ENCODE results near the gene RNFT2.
A peak's percentile ranks its signal among the peaks of the same experiment; 100 is the strongest.

Gene RNFT2

GRCh38 chr12:116737774-116738657, at the start of gene RNFT2, which contains the start of gene SPRING1:
Gene RNFT2, plus strand, starts transcription at chr12:116738315. Its CDS starts 2,183 bp downstream, at chr12:116740498.
Gene SPRING1, minus strand, starts transcription at chr12:116738069. Its CDS starts 169 bp downstream, at chr12:116737900.
- TF ChIP-seq CTCF (IDR thresholded peaks at IDR 0.05): no peak
- Histone ChIP-seq H3K4me3 (peak within 1 kb of the TSS; percentile 97), H3K27ac (peak within 1 kb of the TSS; percentile 60 to 89)
- peak; percentile 100 for DNase-seq (ENCODE audit: low spot score)

GRCh38 chr12:116689521-116689920, 48.6 kb upstream of the RNFT2 start:
- H3K4me3 ChIP-seq: no peak overlapping the region
- no peak overlapping the region for H3K27ac ChIP-seq
- no peak for TF ChIP-seq CTCF (IDR thresholded peaks at IDR 0.05)
- DNase-seq (ENCODE audit: low spot score): no peak

GRCh38 chr12:116689979-116690744, 48.0 kb upstream of the RNFT2 start:
- Histone ChIP-seq H3K27ac (no peak overlapping the region), H3K4me3 (no peak overlapping the region)
- no peak for TF ChIP-seq CTCF (IDR thresholded peaks at IDR 0.05)
- no peak for DNase-seq (ENCODE audit: low spot score)

GRCh38 chr12:116691205-116691604, 46.9 kb upstream of the RNFT2 start:
- no peak for DNase-seq (ENCODE audit: low spot score)
- Histone ChIP-seq H3K27ac (no peak overlapping the region), H3K4me3 (no peak overlapping the region)
- no peak for TF ChIP-seq CTCF (IDR thresholded peaks at IDR 0.05)

- TF ChIP-seq CTCF (IDR thresholded peaks at IDR 0.05): no peak
- Histone ChIP-seq H3K4me3 (no peak overlapping the region), H3K27ac (no peak overlapping the region)
- no peak for DNase-seq (ENCODE audit: low spot score)
Observed at GRCh38 chr12:116691636-116692035, 46.5 kb upstream of the RNFT2 start.

GRCh38 chr12:116692605-116693004, 45.5 kb upstream of the RNFT2 start:
- Histone ChIP-seq H3K27ac (no peak overlapping the region), H3K4me3 (no peak overlapping the region)
- no peak for TF ChIP-seq CTCF (IDR thresholded peaks at IDR 0.05)
- no peak for DNase-seq (ENCODE audit: low spot score)
